HEK293 (cell line): ENCODE data around the gene RDH5.

Source experiments
- ZBTB17 ChIP-seq: fragments of 450-650 bp; formaldehyde crosslinking; IDR thresholded peaks from 2 replicates; pipeline ENCODE4 v1.5.1; 2016; ENCODE audit warnings: missing biosample characterization, missing genetic modification characterization
- ZBTB8A ChIP-seq: fragments of 450-650 bp; formaldehyde crosslinking; IDR thresholded peaks from 2 replicates; pipeline ENCODE4 v1.5.1; 2016; ENCODE audit warnings: missing biosample characterization, missing genetic modification characterization
- ZNF121 ChIP-seq: fragments of 450-650 bp; formaldehyde crosslinking; IDR thresholded peaks from 2 replicates; pipeline ENCODE4 v1.5.1; 2016; ENCODE audit warnings: missing biosample characterization, missing genetic modification characterization
- ZNF138 ChIP-seq: fragments of 450-650 bp; formaldehyde crosslinking; IDR thresholded peaks from 2 replicates; pipeline ENCODE4 v1.5.1; 2016; ENCODE audit warnings: missing biosample characterization, missing genetic modification characterization, borderline replicate concordance
- ZNF514 ChIP-seq: fragments of 450-650 bp; formaldehyde crosslinking; IDR thresholded peaks from 2 replicates; pipeline ENCODE4 v1.5.1; 2016; ENCODE audit warnings: missing biosample characterization, missing genetic modification characterization
- ZNF560 ChIP-seq: fragments of 450-650 bp; formaldehyde crosslinking; IDR thresholded peaks from 2 replicates; pipeline ENCODE4 v1.5.1; 2017; ENCODE audit warnings: missing biosample characterization, missing genetic modification characterization, borderline replicate concordance
- ZNF776 ChIP-seq: fragments of 450-650 bp; formaldehyde crosslinking; IDR thresholded peaks from 2 replicates; pipeline ENCODE4 v1.5.0; 2017; ENCODE audit warnings: missing biosample characterization, missing genetic modification characterization, borderline replicate concordance
- ZNF777 ChIP-seq: fragments of 450-650 bp; formaldehyde crosslinking; IDR thresholded peaks from 2 replicates; pipeline ENCODE4 v1.5.1; 2017; ENCODE audit warnings: missing biosample characterization, missing genetic modification characterization, borderline replicate concordance
- TF ChIP-seq, protein P1 (sequence below): fragments of 450-650 bp; formaldehyde crosslinking; IDR thresholded peaks from 2 replicates; pipeline ENCODE4 v1.5.1; 2016; ENCODE audit warnings: missing biosample characterization, missing genetic modification characterization
- TF ChIP-seq, protein P2 (sequence below): fragments of 450-650 bp; formaldehyde crosslinking; IDR thresholded peaks from 2 replicates; pipeline ENCODE4 v1.5.1; 2016; ENCODE audit warnings: missing biosample characterization, missing genetic modification characterization

DNA sequence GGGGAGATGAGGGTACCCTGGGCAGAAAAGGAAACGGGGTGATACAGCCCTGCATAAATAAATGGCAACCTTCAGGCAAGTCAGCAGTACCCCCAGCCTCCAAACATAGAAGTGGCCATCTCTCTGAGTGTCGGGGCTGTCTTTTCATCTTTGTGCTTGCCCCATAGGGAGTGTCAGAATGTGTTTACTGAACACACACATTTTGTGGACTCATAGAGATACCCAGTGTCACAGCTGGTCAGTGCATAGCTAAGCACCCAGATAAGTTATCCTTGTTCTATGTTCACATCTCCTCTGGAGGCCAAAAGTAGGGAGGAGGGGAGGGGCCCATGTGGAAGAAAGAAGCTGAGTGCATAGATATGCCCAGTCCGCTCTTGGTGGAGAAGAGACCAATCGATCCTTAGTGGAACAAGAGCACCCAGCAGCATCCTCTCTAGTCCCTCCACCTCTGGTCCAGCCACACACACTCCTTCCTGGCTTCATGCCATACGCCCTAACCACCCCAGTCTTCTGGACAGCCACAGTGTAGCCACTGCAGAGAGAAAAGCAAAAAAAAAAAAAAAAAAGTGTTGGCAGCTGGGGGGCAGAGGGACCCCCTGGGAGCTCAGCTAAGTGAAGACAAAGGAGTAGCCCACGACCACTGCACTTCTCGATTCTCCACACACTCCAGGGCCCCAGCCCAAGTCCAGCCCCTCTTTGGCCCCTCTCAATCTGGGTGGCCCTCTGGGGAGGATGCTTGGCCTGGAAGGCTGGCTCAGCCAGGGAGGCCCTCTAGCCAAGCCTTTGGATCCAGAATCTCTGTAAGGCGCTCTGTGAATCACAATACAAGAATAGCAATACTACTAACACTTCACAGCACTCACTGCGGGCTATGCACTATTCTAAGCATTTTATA lies 15.1 kb upstream of the RDH5 start:
- no peak for TF ChIP-seq ZBTB8A
- TF ChIP-seq ZNF121, result no peak
- TF ChIP-seq ZBTB17 (tag by site-specific recombination), result no peak
- TF ChIP-seq ZNF514 (tag by site-specific recombination), result no peak
- TF ChIP-seq, protein P1, sequence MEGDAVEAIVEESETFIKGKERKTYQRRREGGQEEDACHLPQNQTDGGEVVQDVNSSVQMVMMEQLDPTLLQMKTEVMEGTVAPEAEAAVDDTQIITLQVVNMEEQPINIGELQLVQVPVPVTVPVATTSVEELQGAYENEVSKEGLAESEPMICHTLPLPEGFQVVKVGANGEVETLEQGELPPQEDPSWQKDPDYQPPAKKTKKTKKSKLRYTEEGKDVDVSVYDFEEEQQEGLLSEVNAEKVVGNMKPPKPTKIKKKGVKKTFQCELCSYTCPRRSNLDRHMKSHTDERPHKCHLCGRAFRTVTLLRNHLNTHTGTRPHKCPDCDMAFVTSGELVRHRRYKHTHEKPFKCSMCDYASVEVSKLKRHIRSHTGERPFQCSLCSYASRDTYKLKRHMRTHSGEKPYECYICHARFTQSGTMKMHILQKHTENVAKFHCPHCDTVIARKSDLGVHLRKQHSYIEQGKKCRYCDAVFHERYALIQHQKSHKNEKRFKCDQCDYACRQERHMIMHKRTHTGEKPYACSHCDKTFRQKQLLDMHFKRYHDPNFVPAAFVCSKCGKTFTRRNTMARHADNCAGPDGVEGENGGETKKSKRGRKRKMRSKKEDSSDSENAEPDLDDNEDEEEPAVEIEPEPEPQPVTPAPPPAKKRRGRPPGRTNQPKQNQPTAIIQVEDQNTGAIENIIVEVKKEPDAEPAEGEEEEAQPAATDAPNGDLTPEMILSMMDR, result no peak
- TF ChIP-seq ZNF776 (tag by site-specific recombination), result no peak
- TF ChIP-seq ZNF777 (tag by site-specific recombination), result no peak
- TF ChIP-seq ZNF138 (tag by site-specific recombination), result no peak
- TF ChIP-seq ZNF560 (tag by site-specific recombination), result no peak
- TF ChIP-seq, protein P2, sequence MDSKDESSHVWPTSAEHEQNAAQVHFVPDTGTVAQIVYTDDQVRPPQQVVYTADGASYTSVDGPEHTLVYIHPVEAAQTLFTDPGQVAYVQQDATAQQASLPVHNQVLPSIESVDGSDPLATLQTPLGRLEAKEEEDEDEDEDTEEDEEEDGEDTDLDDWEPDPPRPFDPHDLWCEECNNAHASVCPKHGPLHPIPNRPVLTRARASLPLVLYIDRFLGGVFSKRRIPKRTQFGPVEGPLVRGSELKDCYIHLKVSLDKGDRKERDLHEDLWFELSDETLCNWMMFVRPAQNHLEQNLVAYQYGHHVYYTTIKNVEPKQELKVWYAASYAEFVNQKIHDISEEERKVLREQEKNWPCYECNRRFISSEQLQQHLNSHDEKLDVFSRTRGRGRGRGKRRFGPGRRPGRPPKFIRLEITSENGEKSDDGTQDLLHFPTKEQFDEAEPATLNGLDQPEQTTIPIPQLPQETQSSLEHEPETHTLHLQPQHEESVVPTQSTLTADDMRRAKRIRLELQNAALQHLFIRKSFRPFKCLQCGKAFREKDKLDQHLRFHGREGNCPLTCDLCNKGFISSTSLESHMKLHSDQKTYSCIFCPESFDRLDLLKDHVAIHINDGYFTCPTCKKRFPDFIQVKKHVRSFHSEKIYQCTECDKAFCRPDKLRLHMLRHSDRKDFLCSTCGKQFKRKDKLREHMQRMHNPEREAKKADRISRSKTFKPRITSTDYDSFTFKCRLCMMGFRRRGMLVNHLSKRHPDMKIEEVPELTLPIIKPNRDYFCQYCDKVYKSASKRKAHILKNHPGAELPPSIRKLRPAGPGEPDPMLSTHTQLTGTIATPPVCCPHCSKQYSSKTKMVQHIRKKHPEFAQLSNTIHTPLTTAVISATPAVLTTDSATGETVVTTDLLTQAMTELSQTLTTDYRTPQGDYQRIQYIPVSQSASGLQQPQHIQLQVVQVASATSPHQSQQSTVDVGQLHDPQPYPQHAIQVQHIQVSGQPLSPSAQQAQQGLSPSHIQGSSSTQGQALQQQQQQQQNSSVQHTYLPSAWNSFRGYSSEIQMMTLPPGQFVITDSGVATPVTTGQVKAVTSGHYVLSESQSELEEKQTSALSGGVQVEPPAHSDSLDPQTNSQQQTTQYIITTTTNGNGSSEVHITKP (tag by site-specific recombination), result no peak
